K562 (cell line): ENCODE measurements around the gene OR10G7. TPM values are rescaled to one million over a fixed set of nuclear protein-coding genes. Genes with fewer than 3 reads are reported as not detected.

Source experiments
- ARNT ChIP-seq, 2 experiments: fragments of 450-650 bp; IDR thresholded peaks; 2 replicates each; pipeline ENCODE4 v1.6.1; 2016; ENCODE audit warnings: mild to moderate bottlenecking in 1 of 2
- EP300 ChIP-seq: IDR thresholded peaks from 2 replicates; pipeline ENCODE4 v1.6.1; 2012; ENCODE audit warnings: low read length, improper control_type of control experiment
- FOXK2 ChIP-seq, 2 experiments: fragments of 450-650 bp; IDR thresholded peaks in 1 of 2; conservative IDR thresholded peaks in 1 of 2; 2 replicates each; pipeline ENCODE4 v1.6.1; 2016; ENCODE audit warnings: low read depth in 2 of 2, mild to moderate bottlenecking in 1 of 2
- NCOA1 ChIP-seq: fragments of 450-650 bp; IDR thresholded peaks from 2 replicates; pipeline ENCODE4 v1.6.1; 2016; ENCODE audit warnings: low read depth
- NCOR1 ChIP-seq: fragments of 450-650 bp; IDR thresholded peaks from 2 replicates; pipeline ENCODE4 v1.6.1; 2016; ENCODE audit warnings: mild to moderate bottlenecking, moderate library complexity
- NFE2 ChIP-seq: IDR thresholded peaks from 2 replicates; pipeline ENCODE4 v1.6.1; 2014; ENCODE audit warnings: antibody characterized with exemption, low read depth
- NR2F6 ChIP-seq: fragments of 450-650 bp; formaldehyde crosslinking; IDR thresholded peaks from 2 replicates; pipeline ENCODE4 v1.4.0; 2020; ENCODE audit warnings: mild to moderate bottlenecking
- ZFP1 ChIP-seq: fragments of 450-650 bp; formaldehyde crosslinking; IDR thresholded peaks from 2 replicates; pipeline ENCODE4 v1.4.0; 2020; ENCODE audit warnings: mild to moderate bottlenecking, mixed read lengths
- ZFP36 ChIP-seq: fragments of 150-350 bp; IDR thresholded peaks from 2 replicates; pipeline ENCODE4 v1.6.1; 2018; ENCODE audit warnings: low read length, low read depth; ENCODE audit not compliant: partially characterized antibody
- ZNF583 ChIP-seq: fragments of 250-450 bp; sonication (Bioruptor Pico); IDR thresholded peaks from 2 replicates; pipeline ENCODE4 v1.4.0; 2020
- polyA plus RNA-seq, 8 experiments: library from polyadenylated mRNA; depleted of rRNA in 4 of 8; stranded (reverse) in 5 of 8; unstranded in 3 of 8; fragments of >200 nt; fragmentation: Nextera tagmentation in 2 of 8; fragmentation: Illumina TruSeq in 1 of 8; extraction: Ambion mirVana in 2 of 8; extraction: Trizol in 1 of 8; gene quantifications; 2 replicates each; pipeline versions ENCODE4 v1.2.1 to v1.2.3, GENCODE V29; 2011 to 2014; ENCODE audit warnings: inconsistent platforms in 1 of 8, missing spikeins in 1 of 8
- total RNA-seq, 7 experiments: library from RNA; depleted of rRNA in 6 of 7; stranded (reverse); fragments of >200 nt in 6 of 7; fragmentation: Illumina TruSeq in 2 of 7; extraction: Trizol in 2 of 7; gene quantifications; 2 replicates each; pipeline versions ENCODE4 v1.2.1 to v1.2.3, GENCODE V29; 2011 to 2021; ENCODE audit warnings: low replicate concordance in 1 of 7
- TF ChIP-seq, protein P1 (sequence below): sonication (generic); formaldehyde crosslinking; IDR thresholded peaks from 2 replicates; pipeline ENCODE4 v1.8.0; 2022; ENCODE audit warnings: missing genetic modification reagents, mild to moderate bottlenecking, borderline replicate concordance
- TF ChIP-seq, protein P2 (sequence below): fragments of 450-650 bp; IDR thresholded peaks from 2 replicates; pipeline ENCODE4 v1.6.1; 2017; ENCODE audit warnings: antibody characterized with exemption, mild to moderate bottlenecking
- TF ChIP-seq, protein P3 (sequence below): sonication (generic); formaldehyde crosslinking; IDR thresholded peaks from 2 replicates; pipeline ENCODE4 v1.8.0; 2022; ENCODE audit warnings: mild to moderate bottlenecking, missing genetic modification reagents
- TF ChIP-seq, protein P4 (sequence below): fragments of 200-800 bp; sonication (Bioruptor generic); IDR thresholded peaks from 2 replicates; pipeline ENCODE4 v1.6.1; 2016; ENCODE audit warnings: missing genetic modification characterization, missing compliant biosample characterization
- TF ChIP-seq, protein P5 (sequence below): fragments of 450-650 bp; IDR thresholded peaks from 2 replicates; pipeline ENCODE4 v1.6.1; 2017; ENCODE audit warnings: antibody characterized with exemption

OR10G7 gene
- total and polyA plus RNA-seq, 9 of the 15 experiments (the other 6 are each of a cell fraction or from before 2014, with no cell fraction given) = not detected

DNA sequence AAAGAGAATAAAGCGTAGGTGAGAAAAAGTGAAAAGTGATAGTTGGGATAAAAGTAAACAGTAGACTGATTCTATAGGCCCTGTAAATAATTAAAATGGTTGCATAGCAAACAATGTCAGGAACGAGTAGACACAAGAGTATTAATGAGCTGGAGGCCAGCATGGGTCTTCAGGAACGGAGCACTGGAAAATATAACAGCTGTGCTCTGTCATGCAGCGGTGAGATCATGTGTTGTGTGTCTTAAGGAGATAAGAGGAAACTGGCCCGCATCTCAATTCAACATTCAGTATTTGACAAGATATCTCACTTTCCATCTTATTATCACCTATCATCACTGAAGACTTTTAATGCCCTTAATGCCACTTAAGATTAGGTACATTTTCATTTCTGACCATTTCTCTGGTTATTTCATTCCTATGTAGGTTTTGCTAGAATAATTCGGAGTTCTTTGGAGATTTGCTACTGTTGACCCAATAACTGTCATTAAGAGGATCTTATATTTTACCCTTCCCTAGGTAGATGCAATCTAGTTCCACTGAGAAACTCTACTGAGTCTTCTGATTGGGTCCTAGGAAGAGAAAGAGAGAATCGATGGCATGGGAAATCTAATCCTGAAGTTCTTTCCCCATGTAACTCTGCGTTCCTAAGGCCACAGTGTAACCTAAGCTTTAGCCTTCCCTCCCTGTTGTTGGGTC is 38.7 kb upstream of the OR10G7 start (continued):
- TF ChIP-seq, protein P1, sequence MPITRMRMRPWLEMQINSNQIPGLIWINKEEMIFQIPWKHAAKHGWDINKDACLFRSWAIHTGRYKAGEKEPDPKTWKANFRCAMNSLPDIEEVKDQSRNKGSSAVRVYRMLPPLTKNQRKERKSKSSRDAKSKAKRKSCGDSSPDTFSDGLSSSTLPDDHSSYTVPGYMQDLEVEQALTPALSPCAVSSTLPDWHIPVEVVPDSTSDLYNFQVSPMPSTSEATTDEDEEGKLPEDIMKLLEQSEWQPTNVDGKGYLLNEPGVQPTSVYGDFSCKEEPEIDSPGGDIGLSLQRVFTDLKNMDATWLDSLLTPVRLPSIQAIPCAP = no peak
- peak; percentile 99 for TF ChIP-seq EP300
- TF ChIP-seq ARNT (IDR thresholded peaks at IDR 0.05) = peak; percentile 71 to 92; a peak in 3 of 4 replicates
- TF ChIP-seq, protein P2, sequence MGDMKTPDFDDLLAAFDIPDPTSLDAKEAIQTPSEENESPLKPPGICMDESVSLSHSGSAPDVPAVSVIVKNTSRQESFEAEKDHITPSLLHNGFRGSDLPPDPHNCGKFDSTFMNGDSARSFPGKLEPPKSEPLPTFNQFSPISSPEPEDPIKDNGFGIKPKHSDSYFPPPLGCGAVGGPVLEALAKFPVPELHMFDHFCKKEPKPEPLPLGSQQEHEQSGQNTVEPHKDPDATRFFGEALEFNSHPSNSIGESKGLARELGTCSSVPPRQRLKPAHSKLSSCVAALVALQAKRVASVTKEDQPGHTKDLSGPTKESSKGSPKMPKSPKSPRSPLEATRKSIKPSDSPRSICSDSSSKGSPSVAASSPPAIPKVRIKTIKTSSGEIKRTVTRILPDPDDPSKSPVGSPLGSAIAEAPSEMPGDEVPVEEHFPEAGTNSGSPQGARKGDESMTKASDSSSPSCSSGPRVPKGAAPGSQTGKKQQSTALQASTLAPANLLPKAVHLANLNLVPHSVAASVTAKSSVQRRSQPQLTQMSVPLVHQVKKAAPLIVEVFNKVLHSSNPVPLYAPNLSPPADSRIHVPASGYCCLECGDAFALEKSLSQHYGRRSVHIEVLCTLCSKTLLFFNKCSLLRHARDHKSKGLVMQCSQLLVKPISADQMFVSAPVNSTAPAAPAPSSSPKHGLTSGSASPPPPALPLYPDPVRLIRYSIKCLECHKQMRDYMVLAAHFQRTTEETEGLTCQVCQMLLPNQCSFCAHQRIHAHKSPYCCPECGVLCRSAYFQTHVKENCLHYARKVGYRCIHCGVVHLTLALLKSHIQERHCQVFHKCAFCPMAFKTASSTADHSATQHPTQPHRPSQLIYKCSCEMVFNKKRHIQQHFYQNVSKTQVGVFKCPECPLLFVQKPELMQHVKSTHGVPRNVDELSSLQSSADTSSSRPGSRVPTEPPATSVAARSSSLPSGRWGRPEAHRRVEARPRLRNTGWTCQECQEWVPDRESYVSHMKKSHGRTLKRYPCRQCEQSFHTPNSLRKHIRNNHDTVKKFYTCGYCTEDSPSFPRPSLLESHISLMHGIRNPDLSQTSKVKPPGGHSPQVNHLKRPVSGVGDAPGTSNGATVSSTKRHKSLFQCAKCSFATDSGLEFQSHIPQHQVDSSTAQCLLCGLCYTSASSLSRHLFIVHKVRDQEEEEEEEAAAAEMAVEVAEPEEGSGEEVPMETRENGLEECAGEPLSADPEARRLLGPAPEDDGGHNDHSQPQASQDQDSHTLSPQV = peak; percentile 79
- TF ChIP-seq ZNF583 (CRISPR knock-in tag) = 0 out of 2 replicates have a peak, but pooled peaks have one; percentile 7
- TF ChIP-seq NCOR1 = peak; percentile 94
- peak; percentile 96 for TF ChIP-seq NFE2
- TF ChIP-seq, protein P3, sequence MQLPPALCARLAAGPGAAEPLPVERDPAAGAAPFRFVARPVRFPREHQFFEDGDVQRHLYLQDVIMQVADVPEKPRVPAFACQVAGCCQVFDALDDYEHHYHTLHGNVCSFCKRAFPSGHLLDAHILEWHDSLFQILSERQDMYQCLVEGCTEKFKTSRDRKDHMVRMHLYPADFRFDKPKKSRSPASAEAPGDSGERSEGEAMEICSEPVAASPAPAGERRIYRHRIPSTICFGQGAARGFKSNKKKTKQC (CRISPR knock-in tag) = no peak
- TF ChIP-seq ZFP36 = peak; percentile 12
- 0 out of 2 replicates have a peak, but pooled peaks have one; percentile 73 for TF ChIP-seq NR2F6 (CRISPR knock-in tag)
- TF ChIP-seq, protein P4, sequence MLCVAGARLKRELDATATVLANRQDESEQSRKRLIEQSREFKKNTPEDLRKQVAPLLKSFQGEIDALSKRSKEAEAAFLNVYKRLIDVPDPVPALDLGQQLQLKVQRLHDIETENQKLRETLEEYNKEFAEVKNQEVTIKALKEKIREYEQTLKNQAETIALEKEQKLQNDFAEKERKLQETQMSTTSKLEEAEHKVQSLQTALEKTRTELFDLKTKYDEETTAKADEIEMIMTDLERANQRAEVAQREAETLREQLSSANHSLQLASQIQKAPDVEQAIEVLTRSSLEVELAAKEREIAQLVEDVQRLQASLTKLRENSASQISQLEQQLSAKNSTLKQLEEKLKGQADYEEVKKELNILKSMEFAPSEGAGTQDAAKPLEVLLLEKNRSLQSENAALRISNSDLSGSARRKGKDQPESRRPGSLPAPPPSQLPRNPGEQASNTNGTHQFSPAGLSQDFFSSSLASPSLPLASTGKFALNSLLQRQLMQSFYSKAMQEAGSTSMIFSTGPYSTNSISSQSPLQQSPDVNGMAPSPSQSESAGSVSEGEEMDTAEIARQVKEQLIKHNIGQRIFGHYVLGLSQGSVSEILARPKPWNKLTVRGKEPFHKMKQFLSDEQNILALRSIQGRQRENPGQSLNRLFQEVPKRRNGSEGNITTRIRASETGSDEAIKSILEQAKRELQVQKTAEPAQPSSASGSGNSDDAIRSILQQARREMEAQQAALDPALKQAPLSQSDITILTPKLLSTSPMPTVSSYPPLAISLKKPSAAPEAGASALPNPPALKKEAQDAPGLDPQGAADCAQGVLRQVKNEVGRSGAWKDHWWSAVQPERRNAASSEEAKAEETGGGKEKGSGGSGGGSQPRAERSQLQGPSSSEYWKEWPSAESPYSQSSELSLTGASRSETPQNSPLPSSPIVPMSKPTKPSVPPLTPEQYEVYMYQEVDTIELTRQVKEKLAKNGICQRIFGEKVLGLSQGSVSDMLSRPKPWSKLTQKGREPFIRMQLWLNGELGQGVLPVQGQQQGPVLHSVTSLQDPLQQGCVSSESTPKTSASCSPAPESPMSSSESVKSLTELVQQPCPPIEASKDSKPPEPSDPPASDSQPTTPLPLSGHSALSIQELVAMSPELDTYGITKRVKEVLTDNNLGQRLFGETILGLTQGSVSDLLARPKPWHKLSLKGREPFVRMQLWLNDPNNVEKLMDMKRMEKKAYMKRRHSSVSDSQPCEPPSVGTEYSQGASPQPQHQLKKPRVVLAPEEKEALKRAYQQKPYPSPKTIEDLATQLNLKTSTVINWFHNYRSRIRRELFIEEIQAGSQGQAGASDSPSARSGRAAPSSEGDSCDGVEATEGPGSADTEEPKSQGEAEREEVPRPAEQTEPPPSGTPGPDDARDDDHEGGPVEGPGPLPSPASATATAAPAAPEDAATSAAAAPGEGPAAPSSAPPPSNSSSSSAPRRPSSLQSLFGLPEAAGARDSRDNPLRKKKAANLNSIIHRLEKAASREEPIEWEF (CRISPR knock-in tag) = peak; percentile 89; the same call in 1 of the 2 replicates
- TF ChIP-seq, protein P5, sequence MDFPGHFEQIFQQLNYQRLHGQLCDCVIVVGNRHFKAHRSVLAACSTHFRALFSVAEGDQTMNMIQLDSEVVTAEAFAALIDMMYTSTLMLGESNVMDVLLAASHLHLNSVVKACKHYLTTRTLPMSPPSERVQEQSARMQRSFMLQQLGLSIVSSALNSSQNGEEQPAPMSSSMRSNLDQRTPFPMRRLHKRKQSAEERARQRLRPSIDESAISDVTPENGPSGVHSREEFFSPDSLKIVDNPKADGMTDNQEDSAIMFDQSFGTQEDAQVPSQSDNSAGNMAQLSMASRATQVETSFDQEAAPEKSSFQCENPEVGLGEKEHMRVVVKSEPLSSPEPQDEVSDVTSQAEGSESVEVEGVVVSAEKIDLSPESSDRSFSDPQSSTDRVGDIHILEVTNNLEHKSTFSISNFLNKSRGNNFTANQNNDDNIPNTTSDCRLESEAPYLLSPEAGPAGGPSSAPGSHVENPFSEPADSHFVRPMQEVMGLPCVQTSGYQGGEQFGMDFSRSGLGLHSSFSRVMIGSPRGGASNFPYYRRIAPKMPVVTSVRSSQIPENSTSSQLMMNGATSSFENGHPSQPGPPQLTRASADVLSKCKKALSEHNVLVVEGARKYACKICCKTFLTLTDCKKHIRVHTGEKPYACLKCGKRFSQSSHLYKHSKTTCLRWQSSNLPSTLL = no peak
- TF ChIP-seq ZFP1 = 0 out of 2 replicates have a peak, but pooled peaks have one; percentile 27
- TF ChIP-seq FOXK2 (conservative IDR thresholded peaks at IDR 0.05 in 1 of 2, IDR thresholded peaks at IDR 0.05 in 1 of 2; ENCODE audit: low read depth in 2 of 2) = peak; percentile 64 to 66; a peak in 3 of 4 replicates
- TF ChIP-seq NCOA1 = peak; percentile 87
